CD4-positive, alpha-beta T cell (primary cell): ENCODE results near the gene MYDGF. TPM values are rescaled to one million over a fixed set of nuclear protein-coding genes. Genes with fewer than 3 reads are reported as not detected.

ENCODE experiments used
- ATAC-seq: fragments of 200-7000 bp; cut with Tn5 transposase; one replicate; pipeline ENCODE4 v1.10.0; 2022; ENCODE audit warnings: mild to moderate bottlenecking; ENCODE audit not compliant: poor library complexity
- CTCF ChIA-PET: fragments of 350-600 bp; sonication (Branson Sonifier 250); formaldehyde crosslinking; loops from one replicate; lab custom pipeline; 2021; ENCODE audit warnings: antibody characterized with exemption, inconsistent platforms; lab: Charles Lee
- POLR2A ChIA-PET: fragments of 350-600 bp; sonication (Branson Sonifier 250); formaldehyde crosslinking; loops from one replicate; lab custom pipeline; 2021; ENCODE audit warnings: antibody characterized with exemption, inconsistent platforms; lab: Charles Lee
- DNase-seq, 14 experiments: peaks; one replicate each; pipeline ENCODE4 v3.0.0-alpha.2; 2013 to 2020; ENCODE audit warnings: mixed read lengths in 2 of 14
- H3K27ac ChIP-seq, 2 donors: one replicate each; pipeline versions ENCODE4 v1.5.1 to v1.7.0; 2013; ENCODE audit warnings: low read length in 2 of 2, low read depth in 1 of 2, mild to moderate bottlenecking in 1 of 2
- H3K27me3 ChIP-seq, 2 experiments: 1 replicate in 1 of 2; 2 replicates in 1 of 2; pipeline versions ENCODE4 v1.6.1 to v1.7.0; 2013; ENCODE audit warnings: low read length in 2 of 2, control low read depth in 1 of 2, mild to moderate bottlenecking in 1 of 2, moderate library complexity in 1 of 2; ENCODE audit not compliant: insufficient read depth in 2 of 2, control insufficient read depth in 1 of 2
- H3K36me3 ChIP-seq: one replicate; pipeline ENCODE4 v1.6.1; 2013; ENCODE audit warnings: low read length, control low read depth; ENCODE audit not compliant: insufficient read depth
- H3K4me1 ChIP-seq: one replicate; pipeline ENCODE4 v1.6.1; 2013; ENCODE audit warnings: low read length, control low read depth; ENCODE audit not compliant: insufficient read depth
- H3K4me3 ChIP-seq: one replicate; pipeline ENCODE4 v1.5.1; 2013; ENCODE audit warnings: mild to moderate bottlenecking, low read length, moderate library complexity
- H3K9me3 ChIP-seq, 2 experiments: 1 replicate in 1 of 2; 2 replicates in 1 of 2; pipeline versions ENCODE4 v1.6.1 to v1.7.0; 2013; ENCODE audit warnings: low read length in 2 of 2, mild to moderate bottlenecking in 2 of 2, control low read depth in 1 of 2, moderate library complexity in 1 of 2; ENCODE audit not compliant: control insufficient read depth in 1 of 2, insufficient read depth in 1 of 2
- H3K27ac Mint-ChIP-seq: one replicate; pipeline ENCODE4 v1.8.0; 2020; ENCODE audit warnings: mixed read lengths
- H3K27me3 Mint-ChIP-seq: one replicate; pipeline ENCODE4 v1.8.0; 2021; ENCODE audit warnings: mixed read lengths
- H3K36me3 Mint-ChIP-seq: one replicate; pipeline ENCODE4 v1.8.0; 2021; ENCODE audit warnings: low read depth, mixed read lengths
- H3K4me1 Mint-ChIP-seq: one replicate; pipeline ENCODE4 v1.8.0; 2021; ENCODE audit warnings: low read depth, mixed read lengths
- H3K4me3 Mint-ChIP-seq: one replicate; pipeline ENCODE4 v1.8.0; 2020; ENCODE audit warnings: mild to moderate bottlenecking, mixed read lengths
- H3K9me3 Mint-ChIP-seq: one replicate; pipeline ENCODE4 v1.8.0; 2020; ENCODE audit warnings: mixed read lengths
- intact Hi-C, 2 experiments: fragments of 100-400 bp; cut with DNase I in 1 of 2; cut with micrococcal nuclease in 1 of 2; formaldehyde crosslinking; loops; one replicate each; pipeline versions ENCODE4 v1.15.1 to v1.9.0; 2023 to 2025; cut with DNase I, micrococcal nuclease
- total RNA-seq, 174 experiments: library from RNA in 2 of 174; stranded (reverse) in 2 of 174; gene quantifications; one replicate each; pipeline ENCODE4 v1.2.3 and lab custom pipeline; 2021 to 2026
- TF ChIP-seq, protein P1 (sequence below): fragments of 200-600 bp; IDR thresholded peaks from one replicate; pipeline ENCODE4 v1.8.0; 2022; ENCODE audit warnings: antibody characterized with exemption, mild to moderate bottlenecking

The MYDGF gene
- total RNA-seq, 2 experiments from 2014 or later, result 22.0 to 23.0 TPM

DNA sequence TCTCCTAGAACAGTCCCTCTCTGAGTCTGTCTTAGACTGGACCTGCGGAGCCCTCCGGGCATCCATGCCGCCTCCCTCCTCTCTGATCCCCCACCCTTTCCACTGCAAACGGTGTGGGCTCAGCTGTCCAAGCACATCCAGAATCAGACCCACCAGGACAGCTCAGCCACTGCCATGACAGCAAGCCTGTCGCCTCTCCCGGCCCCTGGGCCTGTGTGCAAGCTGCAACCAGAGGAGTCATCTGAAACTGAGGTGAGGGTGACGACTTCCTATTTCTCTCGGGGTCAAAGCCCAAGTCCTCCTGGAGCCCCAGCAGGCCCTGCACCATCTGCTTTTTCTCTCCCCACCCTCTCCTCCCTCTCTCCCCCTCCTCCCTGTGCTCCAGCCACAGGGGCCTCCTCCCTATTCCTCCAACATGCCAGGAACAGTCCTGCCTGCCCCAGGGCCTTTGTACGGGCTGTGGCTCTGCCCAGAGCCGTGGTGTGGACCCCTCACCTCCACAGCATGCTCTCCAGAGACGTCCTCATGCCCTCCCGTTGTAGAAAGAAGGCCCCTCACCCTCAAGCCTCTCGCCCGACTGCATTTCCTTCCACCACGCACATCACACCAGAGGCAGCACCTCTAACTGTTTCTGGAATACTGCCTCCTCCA lies 23.5 kb upstream of the MYDGF start:
- Mint-ChIP-seq H3K36me3 (peaks cover 78% of the 10 kb centered on the region), H3K9me3 (no peaks in the 10 kb centered on the region), H3K4me1 (no peaks in the 10 kb centered on the region), H3K4me3 (no peak overlapping the region), H3K27me3 (no peaks in the 10 kb centered on the region), H3K27ac (no peak overlapping the region)
- Histone ChIP-seq H3K27ac (no peak overlapping the region), H3K4me1 (no peaks in the 10 kb centered on the region), H3K9me3 (no peaks in the 10 kb centered on the region), H3K36me3 (peaks cover 88% of the 10 kb centered on the region), H3K27me3 (no peaks in the 10 kb centered on the region), H3K4me3 (no peak overlapping the region)
- ATAC-seq, result no peak
- intact Hi-C loops, result no loop called here
- ChIA-PET POLR2A (no interaction called here), CTCF (no interaction called here)
- DNase-seq, result no peak
- TF ChIP-seq, protein P1, sequence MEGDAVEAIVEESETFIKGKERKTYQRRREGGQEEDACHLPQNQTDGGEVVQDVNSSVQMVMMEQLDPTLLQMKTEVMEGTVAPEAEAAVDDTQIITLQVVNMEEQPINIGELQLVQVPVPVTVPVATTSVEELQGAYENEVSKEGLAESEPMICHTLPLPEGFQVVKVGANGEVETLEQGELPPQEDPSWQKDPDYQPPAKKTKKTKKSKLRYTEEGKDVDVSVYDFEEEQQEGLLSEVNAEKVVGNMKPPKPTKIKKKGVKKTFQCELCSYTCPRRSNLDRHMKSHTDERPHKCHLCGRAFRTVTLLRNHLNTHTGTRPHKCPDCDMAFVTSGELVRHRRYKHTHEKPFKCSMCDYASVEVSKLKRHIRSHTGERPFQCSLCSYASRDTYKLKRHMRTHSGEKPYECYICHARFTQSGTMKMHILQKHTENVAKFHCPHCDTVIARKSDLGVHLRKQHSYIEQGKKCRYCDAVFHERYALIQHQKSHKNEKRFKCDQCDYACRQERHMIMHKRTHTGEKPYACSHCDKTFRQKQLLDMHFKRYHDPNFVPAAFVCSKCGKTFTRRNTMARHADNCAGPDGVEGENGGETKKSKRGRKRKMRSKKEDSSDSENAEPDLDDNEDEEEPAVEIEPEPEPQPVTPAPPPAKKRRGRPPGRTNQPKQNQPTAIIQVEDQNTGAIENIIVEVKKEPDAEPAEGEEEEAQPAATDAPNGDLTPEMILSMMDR, result no peak

DNA sequence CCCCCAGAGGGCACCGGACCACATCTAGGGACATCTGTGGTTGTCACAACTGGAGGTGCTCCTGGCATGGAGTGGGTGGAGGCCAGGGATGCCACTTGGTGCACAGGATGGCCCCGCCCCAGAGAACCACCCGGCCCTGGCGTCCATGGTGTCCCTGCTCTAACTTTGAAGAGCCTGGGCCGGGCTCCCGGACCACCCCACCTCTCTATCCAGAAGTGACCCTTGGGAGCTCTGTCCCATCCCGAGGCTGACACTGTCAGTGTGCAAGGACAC lies 22.9 kb upstream of the MYDGF start:
- no peaks in the 10 kb centered on the region for H3K9me3 Mint-ChIP-seq
- no peaks in the 10 kb centered on the region for H3K4me1 Mint-ChIP-seq
- ChIA-PET CTCF (no interaction called here), POLR2A (no interaction called here)
- Histone ChIP-seq H3K27ac (no peak overlapping the region), H3K36me3 (peaks cover 89% of the 10 kb centered on the region), H3K27me3 (no peaks in the 10 kb centered on the region), H3K9me3 (no peaks in the 10 kb centered on the region), H3K4me3 (no peak overlapping the region), H3K4me1 (no peaks in the 10 kb centered on the region)
- no peak overlapping the region for H3K4me3 Mint-ChIP-seq
- DNase-seq (no peak), ATAC-seq (no peak)
- H3K27me3 Mint-ChIP-seq, result no peaks in the 10 kb centered on the region
- no peak overlapping the region for H3K27ac Mint-ChIP-seq
- peaks cover 76% of the 10 kb centered on the region for H3K36me3 Mint-ChIP-seq
- intact Hi-C loops, result no loop called here
- TF ChIP-seq, protein P1, result no peak

- peaks cover 72% of the 10 kb centered on the region for H3K36me3 Mint-ChIP-seq
- Histone ChIP-seq H3K27ac (no peak overlapping the region), H3K9me3 (no peaks in the 10 kb centered on the region), H3K4me3 (no peak overlapping the region), H3K4me1 (no peaks in the 10 kb centered on the region), H3K27me3 (no peaks in the 10 kb centered on the region), H3K36me3 (peaks cover 87% of the 10 kb centered on the region)
- TF ChIP-seq, protein P1, result no peak
- H3K4me3 Mint-ChIP-seq, result no peak overlapping the region
- no peak overlapping the region for H3K27ac Mint-ChIP-seq
- DNase-seq, result no peak
- no peaks in the 10 kb centered on the region for H3K27me3 Mint-ChIP-seq
- CTCF ChIA-PET, result no interaction called here
- no peak for ATAC-seq
- no peaks in the 10 kb centered on the region for H3K4me1 Mint-ChIP-seq
- no peaks in the 10 kb centered on the region for H3K9me3 Mint-ChIP-seq
- intact Hi-C loops, result no loop called here
- POLR2A ChIA-PET, result no interaction called here
Measured at GRCh38 chr19:4692251-4693077, 22.3 kb upstream of the MYDGF start.
